ENCODE measurements around the gene VGLL4.

DNA sequence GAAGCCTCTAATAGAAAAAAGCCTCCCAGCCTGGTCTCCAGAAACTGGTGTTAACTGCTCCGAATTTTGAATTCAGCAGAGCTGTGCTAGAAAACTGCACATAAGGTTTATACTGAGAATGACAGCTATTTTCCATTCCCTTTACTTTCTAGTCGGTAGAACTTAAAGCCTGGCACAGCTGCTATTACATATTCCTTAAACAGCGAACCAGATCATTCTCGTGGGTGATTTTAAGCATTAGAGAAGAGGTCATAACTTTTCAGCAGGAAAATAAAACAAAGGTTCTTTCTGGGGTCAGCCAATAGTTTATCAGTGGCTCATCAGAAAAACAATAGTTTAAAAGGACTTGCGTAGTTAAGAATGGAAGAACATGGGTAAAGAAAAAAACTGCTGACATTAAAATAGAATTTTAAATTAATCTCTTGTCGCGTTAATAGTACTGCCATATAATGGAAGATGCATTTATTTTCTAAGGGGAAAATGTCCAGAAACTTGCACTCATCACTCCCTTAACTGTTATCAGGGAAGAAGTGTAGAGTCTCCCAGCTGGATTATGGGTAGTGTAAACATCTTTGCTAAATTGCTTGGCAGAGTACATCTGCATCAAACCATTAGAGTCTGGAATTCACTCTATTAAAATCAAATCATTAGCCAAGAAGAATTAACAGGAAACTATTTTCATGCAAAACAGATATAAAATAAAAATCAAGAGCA is 7.9 kb downstream of the VGLL4 start:
- TF ChIP-seq GATA3 (IDR thresholded peaks at IDR 0.05; ENCODE audit: low read depth, low read length): no peak
- no peak for TF ChIP-seq GATA2 (IDR thresholded peaks at IDR 0.05; ENCODE audit: low read depth, low read length)
